Endothelial cell (in vitro differentiated cells): ENCODE data around the gene CYTH2. TPM values are rescaled to one million over a fixed set of nuclear protein-coding genes. Genes with fewer than 3 reads are reported as not detected.
A peak's percentile ranks its signal among the peaks of the same experiment; 100 is the strongest.

Source experiments
- DNase-seq: peaks from one replicate; pipeline ENCODE4 v3.0.0; 2021; ENCODE audit warnings: low spot score
- H3K27ac Mint-ChIP-seq: one replicate; pipeline ENCODE4 v1.8.0; 2021; ENCODE audit warnings: mixed read lengths, inconsistent platforms; ENCODE audit not compliant: unreplicated experiment
- H3K27me3 Mint-ChIP-seq: one replicate; pipeline ENCODE4 v1.8.0; 2021; ENCODE audit warnings: mild to moderate bottlenecking, moderate library complexity, mixed read lengths, inconsistent platforms; ENCODE audit not compliant: unreplicated experiment
- H3K36me3 Mint-ChIP-seq: one replicate; pipeline ENCODE4 v1.8.0; 2021; ENCODE audit warnings: mild to moderate bottlenecking, low read depth, mixed read lengths, inconsistent platforms; ENCODE audit not compliant: unreplicated experiment
- H3K4me1 Mint-ChIP-seq: one replicate; pipeline ENCODE4 v1.8.0; 2021; ENCODE audit warnings: mild to moderate bottlenecking, mixed read lengths, inconsistent platforms; ENCODE audit not compliant: unreplicated experiment
- H3K4me3 Mint-ChIP-seq: one replicate; pipeline ENCODE4 v1.8.0; 2021; ENCODE audit warnings: mild to moderate bottlenecking, mixed read lengths, inconsistent platforms; ENCODE audit not compliant: unreplicated experiment
- H3K9me3 Mint-ChIP-seq: one replicate; pipeline ENCODE4 v1.8.0; 2021; ENCODE audit warnings: mixed read lengths, inconsistent platforms; ENCODE audit not compliant: unreplicated experiment
- CTCF ChIP-seq: fragments of 200-600 bp; sonication (generic); IDR thresholded peaks from one replicate; pipeline ENCODE4 v1.5.0; 2021; ENCODE audit warnings: antibody characterized with exemption; ENCODE audit not compliant: unreplicated experiment
- total RNA-seq: library from RNA; stranded (reverse); fragmentation: NEBNext Ultra II Directional; extraction: Animal tissue kit (Norgen Biotek cat#: 25700); gene quantifications from one replicate; pipeline ENCODE4 v1.2.1, GENCODE V29; 2021; ENCODE audit not compliant: unreplicated experiment

CYTH2 gene
- total RNA-seq, 1 donor from 2014 or later: 165 TPM

- DNase-seq: no peak
- no peaks in the 10 kb centered on the region for H3K9me3 Mint-ChIP-seq
These were observed 43.5 kb downstream of the CYTH2 start for GRCh38 chr19:48512504-48513288.

GRCh38 chr19:48513289-48514122 is 44.3 kb downstream of the CYTH2 start:
- H3K9me3 Mint-ChIP-seq: no peaks in the 10 kb centered on the region
- no peak for TF ChIP-seq CTCF
- no peak overlapping the region for H3K4me3 Mint-ChIP-seq
- DNase-seq: peak; percentile 67
- H3K27me3 Mint-ChIP-seq: peaks cover 11% of the 10 kb centered on the region
- peaks cover 2% of the 10 kb centered on the region for H3K4me1 Mint-ChIP-seq
- no peaks in the 10 kb centered on the region for H3K36me3 Mint-ChIP-seq
- H3K27ac Mint-ChIP-seq: no peak overlapping the region

More at GRCh38 chr19:48512504-48513288, 43.5 kb downstream of the CYTH2 start:
- Mint-ChIP-seq H3K27ac (no peak overlapping the region), H3K36me3 (no peaks in the 10 kb centered on the region), H3K27me3 (peaks cover 14% of the 10 kb centered on the region), H3K4me1 (peaks cover 2% of the 10 kb centered on the region), H3K4me3 (no peak overlapping the region)
- TF ChIP-seq CTCF: no peak

GRCh38 chr19:48514123-48514458 is 44.9 kb downstream of the CYTH2 start:
- peaks cover 11% of the 10 kb centered on the region for H3K27me3 Mint-ChIP-seq
- H3K9me3 Mint-ChIP-seq: no peaks in the 10 kb centered on the region
- H3K36me3 Mint-ChIP-seq: no peaks in the 10 kb centered on the region
- TF ChIP-seq CTCF: no peak
- no peak overlapping the region for H3K27ac Mint-ChIP-seq
- no peak for DNase-seq
- H3K4me3 Mint-ChIP-seq: no peak overlapping the region
- H3K4me1 Mint-ChIP-seq: peaks cover 2% of the 10 kb centered on the region

GRCh38 chr19:48516536-48516935 is 47.4 kb downstream of the CYTH2 start:
- H3K27ac Mint-ChIP-seq: no peak overlapping the region
- no peak for DNase-seq

More at GRCh38 chr19:48516536-48516935, 47.4 kb downstream of the CYTH2 start:
- no peaks in the 10 kb centered on the region for H3K27me3 Mint-ChIP-seq
- TF ChIP-seq CTCF: no peak
- H3K4me1 Mint-ChIP-seq: no peaks in the 10 kb centered on the region
- no peak overlapping the region for H3K4me3 Mint-ChIP-seq
- H3K9me3 Mint-ChIP-seq: no peaks in the 10 kb centered on the region
- H3K36me3 Mint-ChIP-seq: no peaks in the 10 kb centered on the region
